ENCODE results near the gene SLC34A3. TPM values are rescaled to one million over a fixed set of nuclear protein-coding genes. Genes with fewer than 3 reads are reported as not detected.
A peak's percentile ranks its signal among the peaks of the same experiment; 100 is the strongest.

The SLC34A3 gene
- total and polyA plus RNA-seq, 2 of the 8 experiments (the other 6 are each of a cell fraction or from before 2014, with no cell fraction given): 0.08 TPM; not detected in 1

- Histone ChIP-seq H4K20me1 (replicated peaks in 1 of 2; ENCODE audit: control insufficient read depth in 1 of 2, insufficient read depth in 2 of 2, low read length in 2 of 2) (peaks cover 15 to 32% of the 10 kb centered on the region in 2 experiments), H2BK120ac (replicated peaks; ENCODE audit: low read depth, low read length) (no peak overlapping the region), H3K27ac (ENCODE audit: low read depth, low read length) (no peak overlapping the region), H4K8ac (ENCODE audit: extremely low read depth, insufficient read depth, low read length) (peak overlapping the region; percentile 46; the same call in 1 of the 2 replicates), H3K36me3 (ENCODE audit: control insufficient read depth in 2 of 4, insufficient read depth in 4 of 4, low read length in 3 of 4) (peaks cover 0 to 4% (median 1%) of the 10 kb centered on the region in 4 experiments; a peak in 2 of 8 replicates), H3K4me1 (replicated peaks in 1 of 4; ENCODE audit: control insufficient read depth in 3 of 4, insufficient read depth in 4 of 4, low read length in 3 of 4) (peaks cover 0 to 29% (median 9%) of the 10 kb centered on the region in 4 experiments; a peak in 6 of 7 replicates), H3K9ac (replicated peaks in 1 of 4; ENCODE audit: extremely low read depth in 1 of 4, low read depth in 3 of 4, low read length in 3 of 4) (no peak overlapping the region), H3K9me3 (ENCODE audit: insufficient read depth in 2 of 2, low read depth in 1 of 2, low read length in 1 of 2) (no peaks in the 10 kb centered on the region), H4K5ac (ENCODE audit: insufficient read length, low read depth, low read length) (no peak overlapping the region), H2AK5ac (ENCODE audit: low read depth, low read length) (no peak overlapping the region), H3K27me3 (replicated peaks in 1 of 4; ENCODE audit: control insufficient read depth in 3 of 4, extremely low read depth in 1 of 4, insufficient read depth in 3 of 4, low read length in 3 of 4) (no peaks in the 10 kb centered on the region), H3K4ac (replicated peaks; ENCODE audit: insufficient read length, low read depth, low read length) (no peak overlapping the region), H3K56ac (replicated peaks; ENCODE audit: insufficient read length, low read depth, low read length) (no peak overlapping the region), H3K4me3 (ENCODE audit: extremely low read depth in 1 of 4, insufficient read depth in 2 of 4, low read depth in 3 of 4, low read length in 4 of 4) (no peak overlapping the region), H3K4me2 (ENCODE audit: insufficient read depth in 1 of 2, low read depth in 2 of 2, low read length in 2 of 2) (no peak overlapping the region), H4K91ac (replicated peaks; ENCODE audit: insufficient read length, low read length) (no peak overlapping the region), H3K18ac (ENCODE audit: extremely low read depth, low read length) (no peak overlapping the region), H2BK15ac (ENCODE audit: low read length) (no peak overlapping the region), H3K14ac (ENCODE audit: insufficient read length) (no peak overlapping the region), H2BK20ac (ENCODE audit: low read length) (no peak overlapping the region), H3K23me2 (ENCODE audit: low read depth, low read length) (peaks cover 8% of the 10 kb centered on the region; the same call in 1 of the 2 replicates), H2BK5ac (ENCODE audit: low read depth, low read length) (no peak overlapping the region), H2BK12ac (ENCODE audit: low read depth, low read length) (no peak overlapping the region), H2AFZ (ENCODE audit: low read length) (no peak overlapping the region), H3K79me1 (ENCODE audit: low read depth, low read length) (peaks cover 10% of the 10 kb centered on the region), H3K79me2 (ENCODE audit: control insufficient read depth in 1 of 2, insufficient read depth in 2 of 2, low read length in 2 of 2) (peaks cover 0 to 24% of the 10 kb centered on the region in 2 experiments; a peak in 1 of 4 replicates), H3K23ac (ENCODE audit: insufficient read length) (no peak overlapping the region)
- ChIA-PET CTCF (ENCODE audit: partially characterized antibody) (interaction anchor here (1.1 to 14.0 kb wide), 5 partner anchors 15 to 62 kb away, joined by 3 to 204 read pairs (median 4); partner anchors contain the start of genes CYSRT1, LRRC26, RNF208 and RNF224), POLR2A (ENCODE audit: partially characterized antibody) (interaction anchor here (0.6 to 11.0 kb wide), 7 partner anchors 10 to 67 kb away, joined by 3 to 107 read pairs (median 3); partner anchors contain the start of genes NDOR1, RNF224, TMEM203 and TUBB4B)
- FAIRE-seq: no peak
- DNase-seq (ENCODE audit: low read depth in 1 of 2, low spot score in 2 of 2): no peak
- 88% methylated on average over 10 of the region's 10 CpGs; no CpG with 5 or more reads in 1 of the 2 experiments for WGBS, 2 experiments (ENCODE audit: extremely low coverage in 1 of 2, insufficient coverage in 1 of 2, insufficient read length in 1 of 2, insufficient replicate concordance in 2 of 2, low coverage in 1 of 2, low lambda C conversion rate in 2 of 2, missing lambda C conversion rate in 1 of 2)
- TF ChIP-seq RXRA (IDR thresholded peaks at IDR 0.05; ENCODE audit: insufficient read depth, low read depth, low read length): no peak
- no peak for TF ChIP-seq EZH2 (IDR thresholded peaks at IDR 0.05; ENCODE audit: low read depth, low read length, severe bottlenecking)
Observed at GRCh38 chr9:137192448-137192780, 38.3 kb upstream of the SLC34A3 start.

Data from H1 (cell line).